ENCODE measurements around the gene SCUBE3. TPM values are rescaled to one million over a fixed set of nuclear protein-coding genes. Genes with fewer than 3 reads are reported as not detected.

SCUBE3 gene
- total and polyA plus RNA-seq, 9 of the 15 experiments (the other 6 are each of a cell fraction or from before 2014, with no cell fraction given): 0.01 to 0.11 TPM; not detected in 7

- TF ChIP-seq MCM7 (IDR thresholded peaks at IDR 0.05) (no peak), EZH2 (IDR thresholded peaks at IDR 0.05; ENCODE audit: borderline replicate concordance, low read depth, low read length) (no peak), ZBTB17 (CRISPR knock-in tag; IDR thresholded peaks at IDR 0.05) (peak; percentile 48; the same call in 1 of the 2 replicates), ZFP1 (CRISPR knock-in tag; IDR thresholded peaks at IDR 0.05) (no peak), MED1 (CRISPR knock-in tag; IDR thresholded peaks at IDR 0.05; ENCODE audit: borderline replicate concordance) (no peak), ZNF224 (CRISPR knock-in tag; IDR thresholded peaks at IDR 0.05) (no peak), ZBTB43 (CRISPR knock-in tag; IDR thresholded peaks at IDR 0.05) (no peak), HCFC1 (IDR thresholded peaks at IDR 0.05; ENCODE audit: low read depth, low read length) (peak; percentile 65), ZNF668 (CRISPR knock-in tag; IDR thresholded peaks at IDR 0.05) (no peak), ZBTB11 (CRISPR knock-in tag; IDR thresholded peaks at IDR 0.05) (peak in 2 of 3 experiments; percentile 29 to 50; a peak in 2 of 6 replicates), HNRNPL (IDR thresholded peaks at IDR 0.05; ENCODE audit: low read depth, low read length) (peak; percentile 56; the same call in 1 of the 2 replicates), RNF219 (CRISPR knock-in tag; IDR thresholded peaks at IDR 0.05) (no peak), MTF1 (CRISPR knock-in tag; IDR thresholded peaks at IDR 0.05; ENCODE audit: borderline replicate concordance) (no peak), FOXK2 (conservative IDR thresholded peaks at IDR 0.05 in 1 of 2, IDR thresholded peaks at IDR 0.05 in 1 of 2; ENCODE audit: low read depth in 2 of 2) (peak in 1 of 2 experiments; percentile 36; a peak in 2 of 4 replicates), ZNF77 (CRISPR knock-in tag; IDR thresholded peaks at IDR 0.05) (no peak), ZNF143 (CRISPR knock-in tag; IDR thresholded peaks at IDR 0.05) (peak; percentile 38; the same call in 1 of the 2 replicates), ZNF134 (CRISPR knock-in tag; conservative IDR thresholded peaks at IDR 0.05) (no peak), MTA2 (IDR thresholded peaks at IDR 0.05; ENCODE audit: low read depth) (no peak), HDAC6 (IDR thresholded peaks at IDR 0.05; ENCODE audit: low read depth, low read length) (no peak)
- TF ChIP-seq, protein P1, sequence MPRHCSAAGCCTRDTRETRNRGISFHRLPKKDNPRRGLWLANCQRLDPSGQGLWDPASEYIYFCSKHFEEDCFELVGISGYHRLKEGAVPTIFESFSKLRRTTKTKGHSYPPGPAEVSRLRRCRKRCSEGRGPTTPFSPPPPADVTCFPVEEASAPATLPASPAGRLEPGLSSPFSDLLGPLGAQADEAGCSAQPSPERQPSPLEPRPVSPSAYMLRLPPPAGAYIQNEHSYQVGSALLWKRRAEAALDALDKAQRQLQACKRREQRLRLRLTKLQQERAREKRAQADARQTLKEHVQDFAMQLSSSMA (CRISPR knock-in tag; IDR thresholded peaks at IDR 0.05): no peak
These were observed 84.1 kb downstream of the SCUBE3 start, which contains the start of gene DEF6 (continued) for GRCh38 chr6:35297601-35298481.
